IPS-15b (cell line): Measurements from ENCODE around the gene MELTF.

Experiments used
- H3K27me3 ChIP-seq: one replicate; pipeline ENCODE4 v1.6.1; 2013; ENCODE audit warnings: low read length; ENCODE audit not compliant: control insufficient read depth, insufficient read depth
- H3K36me3 ChIP-seq: one replicate; pipeline ENCODE4 v1.6.1; 2013; ENCODE audit warnings: low read length; ENCODE audit not compliant: control insufficient read depth, insufficient read depth
- H3K4me1 ChIP-seq: one replicate; pipeline ENCODE4 v1.6.1; 2013; ENCODE audit warnings: mild to moderate bottlenecking, low read length; ENCODE audit not compliant: control insufficient read depth, insufficient read depth
- H3K4me3 ChIP-seq: one replicate; pipeline ENCODE4 v1.5.1; 2013; ENCODE audit warnings: low read depth, low read length
- H3K9ac ChIP-seq: one replicate; pipeline ENCODE4 v1.6.1; 2013; ENCODE audit warnings: low read depth, mild to moderate bottlenecking, low read length
- H3K9me3 ChIP-seq: one replicate; pipeline ENCODE4 v1.6.1; 2013; ENCODE audit warnings: mild to moderate bottlenecking, low read length; ENCODE audit not compliant: control insufficient read depth, insufficient read depth

MELTF gene

GRCh38 chr3:197014942-197015575, 14.6 kb downstream of the MELTF start:
- H3K4me3 ChIP-seq = no peak overlapping the region
- no peak overlapping the region for H3K9ac ChIP-seq
- H3K9me3 ChIP-seq = no peaks in the 10 kb centered on the region
- no peaks in the 10 kb centered on the region for H3K27me3 ChIP-seq
- no peaks in the 10 kb centered on the region for H3K36me3 ChIP-seq
- H3K4me1 ChIP-seq = no peaks in the 10 kb centered on the region

- Histone ChIP-seq H3K36me3 (no peaks in the 10 kb centered on the region), H3K4me3 (no peak overlapping the region), H3K9me3 (no peaks in the 10 kb centered on the region), H3K27me3 (no peaks in the 10 kb centered on the region), H3K9ac (no peak overlapping the region), H3K4me1 (no peaks in the 10 kb centered on the region)
Measured at GRCh38 chr3:197014024-197014423, 15.6 kb downstream of the MELTF start.

GRCh38 chr3:197012540-197012883, 17.1 kb downstream of the MELTF start:
- H3K4me3 ChIP-seq = no peak overlapping the region
- no peaks in the 10 kb centered on the region for H3K27me3 ChIP-seq
- H3K9ac ChIP-seq = no peak overlapping the region
- H3K4me1 ChIP-seq = no peaks in the 10 kb centered on the region
- H3K36me3 ChIP-seq = no peaks in the 10 kb centered on the region
- H3K9me3 ChIP-seq = no peaks in the 10 kb centered on the region

- Histone ChIP-seq H3K36me3 (no peaks in the 10 kb centered on the region), H3K9ac (no peak overlapping the region), H3K27me3 (no peaks in the 10 kb centered on the region), H3K9me3 (no peaks in the 10 kb centered on the region), H3K4me3 (no peak overlapping the region), H3K4me1 (no peaks in the 10 kb centered on the region)
Measured at GRCh38 chr3:197011780-197012539, 17.7 kb downstream of the MELTF start.

GRCh38 chr3:197010556-197011351, 18.9 kb downstream of the MELTF start:
- peaks cover 4% of the 10 kb centered on the region for H3K36me3 ChIP-seq
- H3K9me3 ChIP-seq = no peaks in the 10 kb centered on the region
- no peaks in the 10 kb centered on the region for H3K27me3 ChIP-seq
- H3K4me1 ChIP-seq = no peaks in the 10 kb centered on the region
- no peak overlapping the region for H3K4me3 ChIP-seq
- H3K9ac ChIP-seq = no peak overlapping the region

- no peaks in the 10 kb centered on the region for H3K4me1 ChIP-seq
- H3K27me3 ChIP-seq = peaks cover 10% of the 10 kb centered on the region
- no peak overlapping the region for H3K9ac ChIP-seq
- H3K4me3 ChIP-seq = no peak overlapping the region
- no peaks in the 10 kb centered on the region for H3K9me3 ChIP-seq
- H3K36me3 ChIP-seq = peaks cover 4% of the 10 kb centered on the region
Measured at GRCh38 chr3:197009532-197010019, 20.0 kb downstream of the MELTF start.

- Histone ChIP-seq H3K9me3 (no peaks in the 10 kb centered on the region), H3K4me3 (no peak overlapping the region), H3K36me3 (peaks cover 4% of the 10 kb centered on the region), H3K4me1 (peaks cover 4% of the 10 kb centered on the region), H3K27me3 (peaks cover 17% of the 10 kb centered on the region), H3K9ac (no peak overlapping the region)
Measured at GRCh38 chr3:197008436-197009209, 21.0 kb downstream of the MELTF start.

GRCh38 chr3:197007953-197008352, 21.7 kb downstream of the MELTF start:
- peaks cover 4% of the 10 kb centered on the region for H3K36me3 ChIP-seq
- no peaks in the 10 kb centered on the region for H3K9me3 ChIP-seq
- no peak overlapping the region for H3K4me3 ChIP-seq
- H3K4me1 ChIP-seq = peaks cover 4% of the 10 kb centered on the region
- peaks cover 17% of the 10 kb centered on the region for H3K27me3 ChIP-seq
- no peak overlapping the region for H3K9ac ChIP-seq

- Histone ChIP-seq H3K4me3 (no peak overlapping the region), H3K27me3 (peaks cover 17% of the 10 kb centered on the region), H3K9me3 (no peaks in the 10 kb centered on the region), H3K4me1 (peaks cover 4% of the 10 kb centered on the region), H3K36me3 (peaks cover 4% of the 10 kb centered on the region), H3K9ac (no peak overlapping the region)
Measured at GRCh38 chr3:197007296-197007940, 22.2 kb downstream of the MELTF start.

GRCh38 chr3:197006860-197007259, 22.8 kb downstream of the MELTF start:
- Histone ChIP-seq H3K9ac (no peak overlapping the region), H3K4me1 (peaks cover 4% of the 10 kb centered on the region), H3K4me3 (no peak overlapping the region), H3K9me3 (no peaks in the 10 kb centered on the region), H3K27me3 (peaks cover 17% of the 10 kb centered on the region), H3K36me3 (peaks cover 4% of the 10 kb centered on the region)

GRCh38 chr3:197006446-197006845, 23.2 kb downstream of the MELTF start:
- Histone ChIP-seq H3K9ac (no peak overlapping the region), H3K36me3 (peaks cover 4% of the 10 kb centered on the region), H3K4me3 (no peak overlapping the region), H3K27me3 (peaks cover 17% of the 10 kb centered on the region), H3K4me1 (peaks cover 4% of the 10 kb centered on the region), H3K9me3 (no peaks in the 10 kb centered on the region)
